ENCODE results near the gene WDCP. TPM values are rescaled to one million over a fixed set of nuclear protein-coding genes. Genes with fewer than 3 reads are reported as not detected.

Gene WDCP
- total and polyA plus RNA-seq, 2 experiments from 2014 or later: 6.8 to 7.7 TPM

GRCh38 chr2:24022324-24022974 is 24.7 kb downstream of the WDCP start:
- Histone ChIP-seq H3K36me3 (no peaks in the 10 kb centered on the region), H3K4me3 (no peak overlapping the region), H3K4me1 (ENCODE audit: low read depth) (no peaks in the 10 kb centered on the region), H3K27ac (no peak overlapping the region), H3K27me3 (no peaks in the 10 kb centered on the region), H3K9me3 (ENCODE audit: low read depth) (no peaks in the 10 kb centered on the region)
- no peak for TF ChIP-seq CTCF (IDR thresholded peaks at IDR 0.05; ENCODE audit: low read depth, low read length)
- no peak for DNase-seq (ENCODE audit: low read depth in 1 of 2, low spot score in 1 of 2)

- Histone ChIP-seq H3K4me3 (no peak overlapping the region), H3K4me1 (ENCODE audit: low read depth) (no peaks in the 10 kb centered on the region), H3K27me3 (no peaks in the 10 kb centered on the region), H3K27ac (no peak overlapping the region), H3K9me3 (ENCODE audit: low read depth) (no peaks in the 10 kb centered on the region), H3K36me3 (no peaks in the 10 kb centered on the region)
- DNase-seq (ENCODE audit: low read depth in 1 of 2, low spot score in 1 of 2): peak in 1 of 2 donors; percentile 17
- peak; percentile 23 for TF ChIP-seq CTCF (IDR thresholded peaks at IDR 0.05; ENCODE audit: low read depth, low read length)
Measured at GRCh38 chr2:24021122-24021998, 25.8 kb downstream of the WDCP start.

- H3K27ac ChIP-seq: no peak overlapping the region
- DNase-seq (ENCODE audit: low read depth in 1 of 2, low spot score in 1 of 2): no peak
- TF ChIP-seq CTCF (IDR thresholded peaks at IDR 0.05; ENCODE audit: low read depth, low read length): no peak
- H3K36me3 ChIP-seq: no peaks in the 10 kb centered on the region
- H3K27me3 ChIP-seq: no peaks in the 10 kb centered on the region
- H3K4me1 ChIP-seq (ENCODE audit: low read depth): no peaks in the 10 kb centered on the region
- H3K4me3 ChIP-seq: no peak overlapping the region
- H3K9me3 ChIP-seq (ENCODE audit: low read depth): no peaks in the 10 kb centered on the region
Measured at GRCh38 chr2:24020244-24020643, 26.9 kb downstream of the WDCP start.

GRCh38 chr2:24019729-24020128 is 27.5 kb downstream of the WDCP start:
- H3K4me1 ChIP-seq (ENCODE audit: low read depth): no peaks in the 10 kb centered on the region
- DNase-seq (ENCODE audit: low read depth in 1 of 2, low spot score in 1 of 2): no peak
- H3K27me3 ChIP-seq: no peaks in the 10 kb centered on the region
- H3K9me3 ChIP-seq (ENCODE audit: low read depth): no peaks in the 10 kb centered on the region
- no peak overlapping the region for H3K4me3 ChIP-seq
- no peak overlapping the region for H3K27ac ChIP-seq
- no peaks in the 10 kb centered on the region for H3K36me3 ChIP-seq
- no peak for TF ChIP-seq CTCF (IDR thresholded peaks at IDR 0.05; ENCODE audit: low read depth, low read length)

GRCh38 chr2:24018241-24018640 is 28.9 kb downstream of the WDCP start:
- DNase-seq (ENCODE audit: low read depth in 1 of 2, low spot score in 1 of 2): no peak
- TF ChIP-seq CTCF (IDR thresholded peaks at IDR 0.05; ENCODE audit: low read depth, low read length): no peak
- Histone ChIP-seq H3K27ac (no peak overlapping the region), H3K36me3 (no peaks in the 10 kb centered on the region), H3K4me3 (no peak overlapping the region), H3K27me3 (no peaks in the 10 kb centered on the region), H3K4me1 (ENCODE audit: low read depth) (no peaks in the 10 kb centered on the region), H3K9me3 (ENCODE audit: low read depth) (no peaks in the 10 kb centered on the region)
